HCT116 (cell line): ENCODE results near the gene PIK3C2A. TPM values are rescaled to one million over a fixed set of nuclear protein-coding genes. Genes with fewer than 3 reads are reported as not detected.

Experiments
- ATAC-seq: fragments of 200-7000 bp; cut with Tn5 transposase; 2 replicates; pipeline ENCODE4 v1.9.1; 2020; ENCODE audit warnings: mild to moderate bottlenecking, moderate library complexity
- BruUV-seq: library from RNA; stranded (reverse); fragments of 400-500 nt; replicated peaks from 2 replicates; lab custom pipeline; 2021; lab: Mats Ljungman, UMichigan
- CTCF ChIA-PET: fragments of 300-600 bp; sonication (Branson Sonifier 250); formaldehyde crosslinking; loops from one replicate; lab custom pipeline; 2021; ENCODE audit warnings: antibody characterized with exemption; lab: Charles Lee
- POLR2A ChIA-PET: fragments of 300-600, 350-600 bp; sonication (Branson Sonifier 250); formaldehyde crosslinking; loops from one replicate; lab custom pipeline; 2021; ENCODE audit warnings: antibody characterized with exemption; lab: Charles Lee
- RAD21 ChIA-PET, 2 experiments: fragments of 300-600 bp; sonication (Branson Sonifier 250); formaldehyde crosslinking; loops; one replicate each; lab custom pipeline; 2023; ENCODE audit warnings: low total read pairs in 2 of 2; ENCODE audit not compliant: uncharacterized antibody in 2 of 2, unreplicated experiment in 2 of 2, low non-redundant PET in 1 of 2; lab: Charles Lee
- DNase-seq: peaks from one replicate; pipeline ENCODE4 v3.0.0-alpha.2; 2010; ENCODE audit warnings: low read depth, low spot score
- H2AFZ ChIP-seq: fragments of 200-600 bp; shearing (Covaris generic), sonication (generic); 2 replicates; pipeline ENCODE4 v1.6.1; 2017; ENCODE audit warnings: low read depth, mixed run types, mixed read lengths, antibody characterized with exemption, low read length; ENCODE audit not compliant: poor library complexity, severe bottlenecking
- H3K27ac ChIP-seq: 2 replicates; pipeline ENCODE4 v1.5.1; 2012; ENCODE audit warnings: low read depth, low read length
- H3K27me3 ChIP-seq: fragments of 200-600 bp; sonication (generic); 2 replicates; pipeline ENCODE4 v1.6.1; 2016; ENCODE audit warnings: mixed run types, low read length, mixed read lengths; ENCODE audit not compliant: insufficient read depth
- H3K36me3 ChIP-seq, 2 experiments: fragments of 200-500 bp in 1 of 2; fragments of 200-600 bp in 1 of 2; sonication (Bioruptor generic) in 1 of 2; sonication (generic) in 1 of 2; 2 replicates each; pipeline versions ENCODE4 v1.5.1 to v1.6.1; 2014 to 2016; ENCODE audit warnings: low read length in 2 of 2, inconsistent platforms in 1 of 2, mixed read lengths in 1 of 2, mixed run types in 1 of 2; ENCODE audit not compliant: insufficient read depth in 2 of 2, control insufficient read depth in 1 of 2
- H3K4me1 ChIP-seq, 2 experiments: fragments of 200-600 bp in 1 of 2; sonication (generic) in 1 of 2; 2 replicates each; pipeline versions ENCODE4 v1.5.1 to v1.6.1; 2012 to 2017; ENCODE audit warnings: low read length in 2 of 2, inconsistent platforms in 1 of 2, mild to moderate bottlenecking in 1 of 2, mixed read lengths in 1 of 2, mixed run types in 1 of 2, moderate library complexity in 1 of 2; ENCODE audit not compliant: insufficient read depth in 2 of 2, control insufficient read depth in 1 of 2
- H3K4me2 ChIP-seq: fragments of 200-600 bp; sonication (generic); 2 replicates; pipeline ENCODE4 v1.6.1; 2017; ENCODE audit warnings: mixed run types, low read length, mixed read lengths
- H3K4me3 ChIP-seq, 2 experiments: fragments of 200-600 bp in 1 of 2; sonication (generic) in 1 of 2; replicated peaks in 1 of 2; 2 replicates each; pipeline ENCODE4 v1.5.1; 2011 to 2016; ENCODE audit warnings: low read length in 2 of 2, control low read depth in 1 of 2, low read depth in 1 of 2, mild to moderate bottlenecking in 1 of 2, mixed read lengths in 1 of 2, mixed run types in 1 of 2
- H3K79me2 ChIP-seq: fragments of 200-600 bp; sonication (generic); 2 replicates; pipeline ENCODE4 v1.6.1; 2017; ENCODE audit warnings: mild to moderate bottlenecking, mixed run types, low read length, moderate library complexity, mixed read lengths; ENCODE audit not compliant: insufficient read depth
- H3K9ac ChIP-seq: fragments of 200-600 bp; sonication (generic); 2 replicates; pipeline ENCODE4 v1.6.1; 2016; ENCODE audit warnings: low read length, mixed read lengths
- H3K9me2 ChIP-seq: fragments of 200-600 bp; sonication (generic), shearing (Covaris generic); 2 replicates; pipeline ENCODE4 v1.6.1; 2017; ENCODE audit warnings: mixed run types, mild to moderate bottlenecking, moderate library complexity; ENCODE audit not compliant: insufficient read depth
- H3K9me3 ChIP-seq, 2 experiments: fragments of 200-500 bp in 1 of 2; fragments of 200-600 bp in 1 of 2; sonication (Bioruptor generic) in 1 of 2; sonication (generic) in 1 of 2; 2 replicates each; pipeline ENCODE4 v1.6.1; 2014 to 2017; ENCODE audit warnings: low read length in 2 of 2, mixed read lengths in 2 of 2, inconsistent platforms in 1 of 2, low read depth in 1 of 2, mild to moderate bottlenecking in 1 of 2, mixed run types in 1 of 2, moderate library complexity in 1 of 2; ENCODE audit not compliant: control insufficient read depth in 1 of 2, insufficient read depth in 1 of 2
- H4K20me1 ChIP-seq: fragments of 200-600 bp; sonication (generic), shearing (Covaris generic); 2 replicates; pipeline ENCODE4 v1.6.1; 2017; ENCODE audit warnings: mixed run types, mild to moderate bottlenecking, moderate library complexity; ENCODE audit not compliant: insufficient read depth
- CBX3 ChIP-seq: IDR thresholded peaks from 2 replicates; pipeline ENCODE4 v1.6.1; 2012; ENCODE audit warnings: low read depth
- CTCF ChIP-seq, 3 experiments: fragments of 200-600 bp in 1 of 3; sonication (generic) in 1 of 3; IDR thresholded peaks in 2 of 3; conservative IDR thresholded peaks in 1 of 3; 2 replicates each; pipeline ENCODE4 v1.5.1; 2012 to 2017; ENCODE audit warnings: low read depth in 2 of 3, low read length in 2 of 3, antibody characterized with exemption in 1 of 3, borderline replicate concordance in 1 of 3, control low read depth in 1 of 3, mild to moderate bottlenecking in 1 of 3, mixed read lengths in 1 of 3, mixed run types in 1 of 3, moderate library complexity in 1 of 3; ENCODE audit not compliant: insufficient read depth in 1 of 3
- EGR1 ChIP-seq: IDR thresholded peaks from 2 replicates; pipeline ENCODE4 v1.6.1; 2012; ENCODE audit warnings: low read depth
- JUND ChIP-seq: IDR thresholded peaks from 2 replicates; pipeline ENCODE4 v1.6.1; 2012
- MAX ChIP-seq: IDR thresholded peaks from 2 replicates; pipeline ENCODE4 v1.6.1; 2012
- POLR2A ChIP-seq: IDR thresholded peaks from 2 replicates; pipeline ENCODE4 v1.7.0; 2011; ENCODE audit warnings: borderline replicate concordance; ENCODE audit not compliant: insufficient read depth, insufficient read length; ENCODE audit errors: extremely low read depth
- POLR2AphosphoS5 ChIP-seq: IDR thresholded peaks from 2 replicates; pipeline ENCODE4 v1.6.1; 2011; ENCODE audit warnings: mild to moderate bottlenecking, low read depth, low read length, moderate library complexity
- REST ChIP-seq: IDR thresholded peaks from 2 replicates; pipeline ENCODE4 v1.6.1; 2012; ENCODE audit warnings: low read depth
- SP1 ChIP-seq: IDR thresholded peaks from 2 replicates; pipeline ENCODE4 v1.6.1; 2012; ENCODE audit warnings: low read depth
- TCF7L2 ChIP-seq: IDR thresholded peaks from 2 replicates; pipeline ENCODE4 v1.7.0; 2011; ENCODE audit warnings: borderline replicate concordance, inconsistent platforms; ENCODE audit not compliant: insufficient read depth, insufficient read length; ENCODE audit errors: extremely low read depth
- ZFX ChIP-seq: fragments of 450-650 bp; IDR thresholded peaks from 2 replicates; pipeline ENCODE4 v1.6.1; 2017
- intact Hi-C: fragments of 100-400 bp; cut with micrococcal nuclease; formaldehyde crosslinking; loops from 2 replicates; pipeline ENCODE4 v1.10.0; 2022
- total RNA-seq: library from RNA; stranded (reverse); gene quantifications from one replicate; pipeline ENCODE4 v1.2.1, GENCODE V29; 2021; ENCODE audit not compliant: unreplicated experiment
- TF ChIP-seq, protein P1 (sequence below): IDR thresholded peaks from 2 replicates; pipeline ENCODE4 v1.6.1; 2012

Gene PIK3C2A
- total RNA-seq, 1 experiment from 2014 or later, result 51.6 TPM

DNA sequence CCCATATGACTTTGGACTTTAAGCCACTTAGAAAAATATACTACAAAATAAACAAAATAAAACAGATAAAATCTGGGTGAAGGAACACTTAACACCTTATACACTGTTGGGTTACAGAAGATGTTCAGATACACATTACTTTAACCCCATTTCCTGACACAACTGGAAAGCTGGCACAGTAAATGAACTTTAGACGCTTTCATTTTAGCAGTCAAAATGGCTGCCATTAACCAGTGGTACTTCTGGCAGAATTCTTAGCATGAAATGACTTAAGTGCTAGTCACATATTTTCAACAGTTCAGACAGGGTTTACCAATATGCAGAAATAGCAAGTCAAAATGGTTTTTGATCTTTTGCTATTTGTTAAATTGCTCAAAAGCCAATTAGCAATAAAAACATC, 37.9 kb downstream of the PIK3C2A start:
- no peaks in the 10 kb centered on the region for H3K27me3 ChIP-seq
- H3K27ac ChIP-seq, result no peak overlapping the region
- 0 out of 4 replicates have a peak, but pooled peaks cover 0 to 5% of the 10 kb centered on the region in 2 experiments for H3K4me1 ChIP-seq
- no peak overlapping the region for H3K9ac ChIP-seq
- TF ChIP-seq, protein P1, sequence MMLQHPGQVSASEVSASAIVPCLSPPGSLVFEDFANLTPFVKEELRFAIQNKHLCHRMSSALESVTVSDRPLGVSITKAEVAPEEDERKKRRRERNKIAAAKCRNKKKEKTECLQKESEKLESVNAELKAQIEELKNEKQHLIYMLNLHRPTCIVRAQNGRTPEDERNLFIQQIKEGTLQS, result no peak
- TF ChIP-seq POLR2AphosphoS5 (no peak), EGR1 (no peak), POLR2A (no peak), JUND (no peak), CTCF (IDR thresholded peaks at IDR 0.05 in 2 of 3, conservative IDR thresholded peaks at IDR 0.05 in 1 of 3; ENCODE audit: borderline replicate concordance in 1 of 3, insufficient read depth in 1 of 3, low read depth in 2 of 3, low read length in 2 of 3) (no peak), CBX3 (no peak), TCF7L2 (no peak), ZFX (no peak), REST (no peak), SP1 (no peak), MAX (no peak)
- no TSS peak for BruUV-seq
- H2AFZ ChIP-seq, result no peak overlapping the region
- H3K4me2 ChIP-seq, result no peak overlapping the region
- no peaks in the 10 kb centered on the region for H3K9me3 ChIP-seq
- RAD21 ChIA-PET, result no interaction called here
- ATAC-seq (no peak), DNase-seq (no peak)
- POLR2A ChIA-PET, result no interaction called here
- intact Hi-C loops, result loop anchor here (5.0 kb wide), 1 partner anchor 48 kb away; no protein-coding TSS in a partner anchor
- H3K36me3 ChIP-seq, result peaks cover 0 to 3% of the 10 kb centered on the region in 2 experiments; a peak in 1 of 4 replicates
- peaks cover 66% of the 10 kb centered on the region for H3K79me2 ChIP-seq
- no peak overlapping the region for H3K4me3 ChIP-seq
- no peaks in the 10 kb centered on the region for H4K20me1 ChIP-seq
- no peaks in the 10 kb centered on the region for H3K9me2 ChIP-seq
- CTCF ChIA-PET, result no interaction called here
